ENCODE results near the gene ALPL.

DNA sequence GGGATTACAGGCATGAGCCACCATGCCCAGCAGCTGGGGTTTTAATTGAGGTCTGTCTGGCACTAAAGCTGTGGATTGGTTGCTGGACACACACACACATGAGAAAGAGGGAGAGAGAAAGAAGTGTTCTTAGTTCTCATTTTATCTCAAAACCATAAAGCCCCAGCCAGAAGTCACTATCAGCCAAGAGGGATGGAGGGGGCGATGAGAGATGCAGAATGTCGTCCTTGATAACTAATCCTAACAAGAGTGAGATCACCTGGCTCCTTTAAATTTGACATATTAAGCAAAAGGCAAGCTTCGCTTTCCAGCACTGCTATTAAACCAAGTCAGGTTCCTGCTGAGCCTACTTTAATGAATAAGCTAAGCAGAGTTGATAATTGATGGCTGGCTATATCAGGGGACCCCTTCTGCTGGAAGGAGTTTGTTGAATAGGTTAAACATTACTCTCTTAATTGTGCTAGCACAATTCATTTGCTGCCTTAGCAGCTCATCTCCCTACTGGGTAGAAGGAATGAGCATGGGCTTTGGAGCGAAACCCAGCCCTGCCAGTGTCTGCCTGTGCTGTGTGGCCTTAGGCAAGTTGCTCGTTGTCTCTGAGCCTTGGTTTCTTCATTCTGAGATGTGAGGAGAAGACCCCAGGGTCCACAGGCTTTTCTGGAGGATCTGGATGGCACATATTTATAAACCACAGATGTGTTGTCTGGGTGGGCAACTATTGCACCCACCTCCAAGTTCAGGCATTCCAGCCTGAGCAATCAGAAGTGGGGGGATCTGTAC, 50.8 kb downstream of the ALPL start:
- no peak for TF ChIP-seq TAF1 (IDR thresholded peaks at IDR 0.05; ENCODE audit: low read depth, low read length)
- no peak for TF ChIP-seq POLR2A (IDR thresholded peaks at IDR 0.05; ENCODE audit: low read depth, low read length)
- no peak for TF ChIP-seq POLR2AphosphoS5 (IDR thresholded peaks at IDR 0.05; ENCODE audit: low read depth, low read length)
